ENCODE measurements around the gene COCH. TPM values are rescaled to one million over a fixed set of nuclear protein-coding genes. Genes with fewer than 3 reads are reported as not detected.

COCH gene
- total RNA-seq, 1 experiment from 2014 or later, result 87.6 TPM

DNA sequence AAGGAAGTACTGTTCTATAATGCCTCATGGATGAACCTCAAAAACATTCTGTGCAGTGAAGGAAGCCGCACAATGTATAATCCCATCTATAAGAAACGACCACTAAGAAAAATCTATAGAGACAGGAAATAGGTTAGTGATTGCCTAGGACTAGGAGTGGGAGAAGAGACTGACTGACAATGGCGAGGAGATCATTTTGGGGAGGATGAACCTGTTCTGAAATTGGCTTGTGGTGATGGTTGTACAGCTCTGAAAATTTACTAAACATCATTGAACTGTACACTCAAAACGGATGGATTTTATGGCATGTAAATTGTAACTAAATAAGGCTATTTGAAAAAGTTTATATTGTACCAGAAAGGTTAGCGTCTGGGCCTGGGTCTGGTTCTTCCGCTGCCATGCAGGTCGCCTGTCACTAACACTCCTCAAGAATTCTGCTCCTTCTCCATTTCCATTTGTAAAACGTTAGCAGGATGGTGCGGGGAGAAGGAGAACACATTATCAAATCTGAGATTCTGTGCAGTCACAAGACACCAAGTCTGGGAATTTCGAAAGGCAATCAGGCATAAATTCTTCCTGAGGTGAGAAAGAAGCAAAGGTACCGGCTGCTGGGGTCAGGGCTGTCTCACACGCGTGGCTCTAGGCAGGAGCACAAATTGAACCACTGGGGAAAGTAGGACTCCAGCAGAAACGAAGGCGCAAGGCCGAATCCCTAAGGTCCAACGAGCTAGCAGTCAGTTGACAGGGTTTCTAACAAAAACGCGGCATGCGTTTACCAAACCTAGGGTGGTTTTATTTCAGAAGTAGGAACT, 845 bp upstream of the COCH start:
- no peaks in the 10 kb centered on the region for H3K27me3 ChIP-seq (replicated peaks; ENCODE audit: insufficient read depth, low read depth, low read length, poor library complexity)
- no peak for TF ChIP-seq CTCF (conservative IDR thresholded peaks at IDR 0.05; ENCODE audit: low read depth, low read length)
- TF ChIP-seq EZH2 (IDR thresholded peaks at IDR 0.05; ENCODE audit: borderline replicate concordance, low read depth, low read length, poor library complexity, severe bottlenecking), result no peak
- peak overlapping the region; percentile 81 for H3K27ac ChIP-seq (ENCODE audit: low read depth, low read length, poor library complexity, severe bottlenecking)
- BruUV-seq (replicated peaks), result no TSS peak
- intact Hi-C loops (cut with micrococcal nuclease; ENCODE audit: unreplicated experiment), result no loop called here
- H3K4me1 ChIP-seq (ENCODE audit: insufficient read depth, low read length, poor library complexity, severe bottlenecking), result peaks cover 10% of the 10 kb centered on the region
- ChIA-PET POLR2A (ENCODE audit: low non-redundant PET) (no interaction called here), CTCF (no interaction called here)
- H3K4me3 ChIP-seq (ENCODE audit: low read depth, low read length, poor library complexity, severe bottlenecking), result peak overlapping the region; percentile 79
- no peaks in the 10 kb centered on the region for H3K9me3 ChIP-seq (ENCODE audit: low read depth, low read length, poor library complexity, severe bottlenecking)
- H3K36me3 ChIP-seq (ENCODE audit: insufficient read depth, low read length, poor library complexity, severe bottlenecking), result peaks cover 8% of the 10 kb centered on the region
- peak; percentile 4 for DNase-seq (ENCODE audit: low spot score)

- POLR2A ChIA-PET (ENCODE audit: low non-redundant PET), result no interaction called here
These were observed 834 bp downstream of the COCH start for GRCh38 chr14:30874999-30875787.

GRCh38 chr14:30875788-30876053, 1.4 kb downstream of the COCH start:
- no peaks in the 10 kb centered on the region for H3K27me3 ChIP-seq (replicated peaks; ENCODE audit: insufficient read depth, low read depth, low read length, poor library complexity)
- no peak for TF ChIP-seq EZH2 (IDR thresholded peaks at IDR 0.05; ENCODE audit: borderline replicate concordance, low read depth, low read length, poor library complexity, severe bottlenecking)
- peak overlapping the region; percentile 79 for H3K4me3 ChIP-seq (ENCODE audit: low read depth, low read length, poor library complexity, severe bottlenecking)
- ChIA-PET POLR2A (ENCODE audit: low non-redundant PET) (no interaction called here), CTCF (no interaction called here)
- intact Hi-C loops (cut with micrococcal nuclease; ENCODE audit: unreplicated experiment), result no loop called here
- no peak for DNase-seq (ENCODE audit: low spot score)
- peaks cover 28% of the 10 kb centered on the region for H3K36me3 ChIP-seq (ENCODE audit: insufficient read depth, low read length, poor library complexity, severe bottlenecking)
- peaks cover 10% of the 10 kb centered on the region for H3K4me1 ChIP-seq (ENCODE audit: insufficient read depth, low read length, poor library complexity, severe bottlenecking)
- no peak overlapping the region for H3K27ac ChIP-seq (ENCODE audit: low read depth, low read length, poor library complexity, severe bottlenecking)
- no peaks in the 10 kb centered on the region for H3K9me3 ChIP-seq (ENCODE audit: low read depth, low read length, poor library complexity, severe bottlenecking)
- BruUV-seq (replicated peaks), result no TSS peak

More at GRCh38 chr14:30874999-30875787, 834 bp downstream of the COCH start:
- TF ChIP-seq EZH2 (IDR thresholded peaks at IDR 0.05; ENCODE audit: borderline replicate concordance, low read depth, low read length, poor library complexity, severe bottlenecking) (no peak), CTCF (conservative IDR thresholded peaks at IDR 0.05; ENCODE audit: low read depth, low read length) (no peak)
- Histone ChIP-seq H3K27ac (ENCODE audit: low read depth, low read length, poor library complexity, severe bottlenecking) (peak overlapping the region; percentile 81), H3K4me1 (ENCODE audit: insufficient read depth, low read length, poor library complexity, severe bottlenecking) (peaks cover 10% of the 10 kb centered on the region), H3K4me3 (ENCODE audit: low read depth, low read length, poor library complexity, severe bottlenecking) (peak overlapping the region; percentile 79), H3K27me3 (replicated peaks; ENCODE audit: insufficient read depth, low read depth, low read length, poor library complexity) (no peaks in the 10 kb centered on the region), H3K9me3 (ENCODE audit: low read depth, low read length, poor library complexity, severe bottlenecking) (no peaks in the 10 kb centered on the region), H3K36me3 (ENCODE audit: insufficient read depth, low read length, poor library complexity, severe bottlenecking) (peaks cover 25% of the 10 kb centered on the region)
- BruUV-seq (replicated peaks), result no TSS peak
- CTCF ChIA-PET, result no interaction called here
- DNase-seq (ENCODE audit: low spot score), result peak; percentile 45
- intact Hi-C loops (cut with micrococcal nuclease; ENCODE audit: unreplicated experiment), result no loop called here
